HG02943 (cell line): ENCODE measurements around the gene SLC12A7.
"Not testable (repeated sequence)": the region's sequence is repeated elsewhere in the genome, so short reads cannot be mapped to it uniquely, and the experiment has no call there.

ENCODE experiments used
- ATAC-seq: cut with Tn5 transposase; IDR thresholded peaks from one replicate; pipeline ENCODE4 v1.9.1; 2021; ENCODE audit warnings: mild to moderate bottlenecking, low read depth, moderate library complexity; ENCODE audit not compliant: unreplicated experiment

SLC12A7 gene

GRCh38 chr5:1085391-1085790 is 26.5 kb downstream of the SLC12A7 start:
- no peak for ATAC-seq

DNA sequence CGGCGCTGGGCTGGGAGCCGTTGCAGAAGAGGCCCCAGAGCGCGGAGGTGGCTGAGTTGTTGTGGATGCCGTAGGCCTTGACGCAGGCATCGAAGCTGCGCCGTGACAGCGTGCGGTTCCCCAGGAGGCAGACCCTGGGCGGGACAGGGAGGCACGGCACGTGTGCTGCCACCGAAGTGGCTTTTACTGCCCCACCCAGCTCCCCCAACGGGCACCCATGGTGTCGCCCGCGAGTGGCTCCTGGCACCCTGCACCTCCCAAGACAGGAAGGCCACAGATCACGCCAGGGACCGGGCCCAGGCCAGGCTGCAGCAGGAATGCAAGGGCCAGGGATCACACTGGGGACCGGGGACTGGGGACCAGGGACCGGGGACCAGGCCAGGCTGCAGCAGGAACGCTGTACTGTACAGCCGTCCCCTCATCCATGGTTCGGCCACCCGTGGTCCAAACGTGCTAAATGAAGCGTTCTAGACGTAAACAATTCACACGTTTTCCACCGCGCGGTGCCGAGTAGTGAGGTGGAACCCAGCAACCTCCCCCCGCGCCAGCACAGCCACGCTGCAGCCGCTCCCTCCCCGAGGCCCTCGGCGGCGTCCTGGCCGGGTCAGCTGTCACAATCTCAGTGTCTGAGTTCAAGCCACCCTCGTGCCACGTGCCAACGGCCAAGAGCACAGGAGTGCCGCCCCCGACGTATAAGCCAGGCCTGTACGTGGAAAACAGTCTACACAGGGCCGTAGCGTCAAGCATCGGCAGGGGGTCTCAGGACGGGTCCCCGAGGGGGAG is 27.8 kb downstream of the SLC12A7 start:
- ATAC-seq, result no peak

GRCh38 chr5:1083026-1083425 is 28.8 kb downstream of the SLC12A7 start:
- not testable (repeated sequence) for ATAC-seq

- no peak for ATAC-seq
Observed at GRCh38 chr5:1081519-1081918, 30.3 kb downstream of the SLC12A7 start.

- no peak for ATAC-seq
Observed at GRCh38 chr5:1080432-1080831, 31.4 kb downstream of the SLC12A7 start.

DNA sequence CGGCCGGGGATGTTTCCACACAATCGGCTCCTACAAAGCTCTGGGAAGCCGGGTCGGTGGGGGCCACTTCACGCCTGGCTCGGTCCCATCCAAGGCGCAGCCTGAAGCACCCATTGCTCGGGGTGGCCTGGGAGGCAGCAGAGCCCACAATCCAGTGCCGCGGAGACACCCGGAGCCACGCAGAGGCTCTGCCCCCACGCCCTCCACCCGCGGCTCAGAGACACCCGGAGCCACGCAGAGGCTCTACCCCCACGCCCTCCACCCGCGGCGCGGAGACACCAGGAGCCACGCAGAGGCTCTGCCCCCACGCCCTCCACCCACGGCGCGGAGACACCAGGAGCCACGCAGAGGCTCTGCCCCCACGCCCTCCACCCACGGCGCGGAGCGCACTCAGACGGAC is 31.9 kb downstream of the SLC12A7 start:
- no peak for ATAC-seq

DNA sequence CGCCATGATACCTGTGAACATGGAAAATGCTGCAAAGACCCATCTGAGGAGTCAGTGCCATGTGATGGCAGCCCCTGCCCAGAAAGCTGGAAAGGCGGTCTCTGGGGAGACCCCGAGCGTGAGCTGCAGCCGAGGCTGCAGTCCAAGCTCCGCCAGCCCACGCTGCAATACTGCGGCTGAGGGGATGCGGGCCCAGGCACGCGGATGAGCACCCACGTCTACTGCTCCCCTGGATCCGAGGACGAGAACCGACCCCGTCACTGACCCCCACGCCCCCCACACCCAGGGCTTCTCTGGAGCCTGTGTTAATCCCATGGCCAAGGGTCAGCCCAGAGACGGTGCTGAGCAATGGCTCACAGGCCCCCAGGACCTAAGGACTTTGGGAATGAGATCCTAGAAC is 32.4 kb downstream of the SLC12A7 start:
- ATAC-seq, result no peak

GRCh38 chr5:1078851-1079250 is 33.0 kb downstream of the SLC12A7 start:
- ATAC-seq, result no peak

DNA sequence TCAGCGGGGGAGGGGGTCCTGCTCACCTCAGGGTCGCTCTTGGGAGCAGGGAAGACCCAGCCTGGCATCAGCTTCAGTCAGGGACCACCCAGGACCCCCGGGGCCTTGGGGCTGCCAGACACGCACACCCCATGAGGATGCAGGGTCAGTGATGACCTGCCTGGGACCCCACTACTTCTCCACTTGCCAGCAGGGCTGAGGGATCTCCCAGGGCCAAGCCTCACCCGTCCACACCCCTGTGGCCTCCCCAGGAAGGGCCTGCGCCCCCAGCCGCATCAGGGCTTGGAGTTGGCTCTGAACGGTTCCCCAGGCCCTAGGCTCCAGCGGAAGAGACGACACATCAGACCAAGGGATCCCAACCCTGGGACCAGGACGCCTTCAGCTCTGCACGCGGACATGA is 33.7 kb downstream of the SLC12A7 start:
- no peak for ATAC-seq

- no peak for ATAC-seq
Observed at GRCh38 chr5:1077491-1078020, 34.3 kb downstream of the SLC12A7 start.

GRCh38 chr5:1077026-1077425 is 34.8 kb downstream of the SLC12A7 start:
- no peak for ATAC-seq

DNA sequence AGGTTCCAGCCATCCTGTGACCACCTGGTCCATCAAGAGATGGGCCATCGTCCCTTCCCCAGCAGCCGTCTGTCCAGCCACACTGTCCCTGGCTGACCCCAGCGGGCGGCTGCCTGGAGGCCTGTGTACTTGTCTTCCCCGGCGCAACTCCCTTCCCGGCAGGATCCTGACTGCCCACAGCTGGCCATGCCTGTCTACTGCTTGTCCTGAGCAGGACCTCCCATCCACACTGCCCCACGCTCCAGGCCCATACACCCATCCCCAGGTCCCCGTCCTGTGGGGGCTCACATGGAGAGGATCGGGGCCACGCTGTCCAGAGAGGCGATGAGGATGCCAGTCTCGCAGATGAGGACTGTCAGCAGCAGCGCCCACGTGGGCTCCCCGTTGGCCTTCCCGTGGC is 35.5 kb downstream of the SLC12A7 start:
- no peak for ATAC-seq

DNA sequence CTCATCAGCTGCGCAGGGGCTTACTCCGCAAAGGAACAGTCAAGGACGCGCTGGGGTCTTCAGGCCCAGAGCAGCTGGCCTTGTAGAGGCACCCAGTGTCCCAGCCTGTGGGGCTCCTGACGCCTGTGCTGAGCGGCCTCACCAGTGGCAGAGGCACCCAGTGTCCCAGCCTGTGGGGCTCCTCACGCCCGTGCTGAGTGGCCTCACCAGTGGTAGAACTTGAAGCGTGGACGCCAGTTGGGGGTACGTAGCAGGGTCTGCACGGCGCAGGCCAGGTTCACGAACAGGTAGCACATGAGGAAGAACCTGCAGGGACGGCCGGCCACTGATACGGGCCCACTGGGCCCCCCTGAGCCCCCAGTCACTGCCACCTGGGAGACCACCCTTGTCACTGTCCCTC is 35.9 kb downstream of the SLC12A7 start:
- no peak for ATAC-seq

- ATAC-seq, result no peak
Observed at GRCh38 chr5:1075555-1075881, 36.3 kb downstream of the SLC12A7 start.

DNA sequence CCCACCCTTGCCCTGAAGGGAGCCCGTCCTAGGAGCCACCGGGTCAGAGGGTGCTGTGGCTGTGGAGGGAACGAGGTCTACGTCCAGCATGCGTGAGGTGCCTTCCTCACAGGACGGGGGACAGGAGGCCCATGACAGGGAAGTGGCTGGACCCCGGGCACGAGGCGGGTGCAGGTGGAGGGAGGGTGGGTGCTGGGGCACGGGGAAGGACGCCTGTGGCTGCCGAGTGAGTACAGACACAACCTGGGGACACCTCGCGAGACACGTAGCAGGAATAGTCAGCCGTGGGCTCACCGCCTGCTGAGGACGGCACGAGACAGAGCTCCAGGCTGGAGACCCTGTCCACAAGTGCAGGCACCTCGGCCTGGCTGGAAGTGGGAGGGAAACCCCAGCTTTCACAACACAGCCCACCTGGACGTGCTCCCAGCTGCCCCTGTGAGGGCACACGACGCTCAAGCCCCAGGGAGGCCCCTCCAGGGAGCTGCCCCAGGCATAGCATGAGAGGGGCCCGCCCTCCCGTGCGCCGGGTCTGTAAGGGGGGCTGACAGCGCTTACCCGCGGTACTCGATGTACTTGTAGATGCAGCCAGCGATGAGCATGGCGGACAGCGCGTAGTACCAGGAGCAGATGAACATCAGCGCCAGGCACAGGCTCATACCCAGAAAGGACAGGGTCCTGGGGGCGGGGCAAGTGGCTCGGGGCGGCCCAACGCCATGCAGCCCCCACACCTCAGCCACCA is 36.9 kb downstream of the SLC12A7 start:
- ATAC-seq, result no peak

DNA sequence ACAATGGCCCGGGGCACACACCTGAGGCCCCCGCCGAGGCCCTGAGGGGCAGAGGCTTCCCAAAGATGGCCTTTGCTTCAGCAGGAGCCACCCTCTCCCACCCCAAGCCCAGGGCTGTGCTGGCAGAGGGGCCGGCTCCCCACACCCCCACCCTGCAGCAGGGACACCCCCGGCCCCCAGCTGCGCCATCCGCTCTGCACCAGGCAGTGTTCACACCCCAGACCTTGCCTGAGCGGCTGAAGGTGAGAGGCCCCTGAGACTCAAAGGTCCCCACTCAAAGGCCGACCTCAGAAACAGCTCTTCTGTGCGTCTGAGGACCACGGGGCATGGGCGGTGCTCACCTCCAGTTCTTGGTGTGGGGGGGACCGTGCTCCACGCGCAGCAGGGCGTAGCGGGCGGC is 37.6 kb downstream of the SLC12A7 start:
- ATAC-seq, result no peak

- ATAC-seq, result no peak
Observed at GRCh38 chr5:1073239-1074102, 38.4 kb downstream of the SLC12A7 start.

- no peak for ATAC-seq
Observed at GRCh38 chr5:1069720-1070088, 42.2 kb downstream of the SLC12A7 start.

DNA sequence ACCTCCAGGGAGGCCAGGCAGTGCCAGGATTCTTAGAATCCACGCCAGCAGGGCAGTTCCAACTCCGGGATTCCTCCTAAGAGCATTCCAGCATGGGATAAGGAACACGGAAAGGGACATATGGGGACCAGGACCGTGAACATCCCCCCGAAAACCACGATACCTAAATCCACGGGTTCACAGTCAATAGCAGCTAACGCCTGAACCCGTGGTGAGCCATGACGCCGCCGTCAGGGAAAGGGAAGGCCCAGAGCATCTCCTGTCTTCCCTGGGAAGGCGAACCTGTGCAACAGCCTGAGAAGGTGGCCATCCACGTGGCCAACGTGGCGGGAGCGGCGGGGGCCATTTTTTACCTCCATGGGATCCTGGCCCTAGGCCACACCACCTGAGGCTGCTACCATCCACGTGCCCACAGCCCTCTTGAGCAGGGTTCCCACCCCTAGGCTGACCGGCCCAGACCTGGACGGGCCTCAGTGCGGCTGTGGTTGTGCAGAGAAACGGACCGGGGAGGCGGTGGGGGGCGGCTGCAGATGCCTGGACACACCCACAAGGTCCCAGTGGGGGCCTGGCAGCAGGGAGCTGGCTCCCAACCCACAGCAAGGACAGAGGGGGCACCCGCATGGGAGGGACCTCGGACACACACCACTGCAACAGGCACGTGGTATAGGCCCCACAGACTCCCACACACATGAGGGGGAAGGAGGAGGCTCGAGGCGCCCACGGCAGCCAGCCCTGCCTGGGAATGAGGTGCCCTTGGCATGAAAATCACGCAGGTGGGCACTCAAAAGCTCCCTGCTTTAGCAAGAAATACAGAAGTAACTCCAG is 42.8 kb downstream of the SLC12A7 start:
- ATAC-seq, result no peak

DNA sequence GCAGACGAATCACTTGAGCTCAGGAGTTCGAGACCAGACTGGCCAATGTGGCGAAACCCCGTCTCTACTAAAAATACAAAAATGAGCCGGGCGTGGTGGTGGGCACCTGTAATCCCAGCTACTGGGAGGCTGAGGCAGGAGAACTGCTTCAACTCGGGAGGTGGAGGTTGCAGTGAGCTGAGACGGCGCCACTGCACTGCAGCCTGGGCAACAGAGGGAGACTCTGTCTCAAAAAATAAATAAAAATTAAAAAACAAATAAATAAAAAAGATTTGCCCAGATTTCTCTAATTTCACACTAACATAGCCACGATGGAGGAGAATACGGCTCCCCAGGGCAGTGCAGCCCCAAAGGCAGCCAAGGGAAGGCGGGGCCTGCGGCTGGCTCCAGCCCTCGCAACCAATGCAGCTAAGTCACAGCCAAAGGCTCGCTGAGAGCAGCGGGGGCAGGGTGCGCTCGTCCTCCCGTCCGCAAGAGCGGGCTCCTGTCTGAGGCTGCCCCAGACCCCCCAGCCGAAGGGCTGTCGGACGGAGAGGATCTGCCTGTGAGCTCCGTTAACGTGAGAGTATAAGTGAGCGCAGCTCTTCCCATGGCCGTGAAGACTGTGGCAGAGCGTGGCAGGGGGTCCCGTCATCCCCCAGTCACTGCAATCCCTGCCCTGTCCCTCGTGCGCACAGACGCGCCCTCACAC is 43.5 kb downstream of the SLC12A7 start:
- ATAC-seq, result no peak
